HepG2 (cell line): Measurements from ENCODE around the gene EXOC6B. TPM values are rescaled to one million over a fixed set of nuclear protein-coding genes. Genes with fewer than 3 reads are reported as not detected.

Experiments
- ATF7-NPFF ChIP-seq: sonication (generic); formaldehyde crosslinking; IDR thresholded peaks from 2 replicates; pipeline ENCODE4 v1.8.1; 2023; ENCODE audit warnings: mild to moderate bottlenecking, low read depth, missing genetic modification reagents, moderate library complexity
- BORCS8-MEF2B ChIP-seq: sonication (generic); formaldehyde crosslinking; IDR thresholded peaks from 2 replicates; pipeline ENCODE4 v1.8.0; 2022; ENCODE audit warnings: mild to moderate bottlenecking, missing genetic modification reagents
- HDAC6 ChIP-seq: fragments of 200-600 bp; sonication (generic); IDR thresholded peaks from 2 replicates; pipeline ENCODE4 v1.7.0; 2017; ENCODE audit warnings: mild to moderate bottlenecking, antibody characterized with exemption, low read length, low read depth
- IKZF1 ChIP-seq: fragments of 450-650 bp; IDR thresholded peaks from 2 replicates; pipeline ENCODE4 v1.7.1; 2016
- JARID2 ChIP-seq: sonication (generic); formaldehyde crosslinking; IDR thresholded peaks from 2 replicates; pipeline ENCODE4 v1.8.1; 2023; ENCODE audit warnings: missing genetic modification reagents, inconsistent platforms; ENCODE audit not compliant: insufficient replicate concordance
- PCBP1 ChIP-seq: fragments of 200-400 bp; formaldehyde crosslinking; IDR thresholded peaks from 2 replicates; pipeline ENCODE4 v1.6.1; 2017; ENCODE audit warnings: mild to moderate bottlenecking, low read depth, low read length, borderline replicate concordance
- RAD51 ChIP-seq: fragments of 450-650 bp; IDR thresholded peaks from 2 replicates; pipeline ENCODE4 v1.6.1; 2016; ENCODE audit warnings: borderline replicate concordance
- RBM22 ChIP-seq: fragments of 200-400 bp; formaldehyde crosslinking; optimal IDR thresholded peaks from 2 replicates; pipeline ENCODE3; 2017; ENCODE audit warnings: mild to moderate bottlenecking, low read length, moderate library complexity
- RBM39 ChIP-seq: fragments of 200-400 bp; formaldehyde crosslinking; IDR thresholded peaks from one replicate; pipeline ENCODE4 v1.6.1; 2018; ENCODE audit warnings: antibody characterized with exemption, mild to moderate bottlenecking, low read depth, low read length; ENCODE audit not compliant: poor library complexity, severe bottlenecking
- REPIN1 ChIP-seq: sonication (generic); formaldehyde crosslinking; IDR thresholded peaks from 2 replicates; pipeline ENCODE4 v1.8.0; 2022; ENCODE audit warnings: missing genetic modification reagents, low read depth, mild to moderate bottlenecking, borderline replicate concordance
- TEAD2 ChIP-seq: sonication (generic); formaldehyde crosslinking; IDR thresholded peaks from 2 replicates; pipeline ENCODE4 v1.9.0; 2021; ENCODE audit warnings: missing genetic modification reagents
- ZMAT3 ChIP-seq: sonication (generic); formaldehyde crosslinking; conservative IDR thresholded peaks from 2 replicates; pipeline ENCODE4 v1.7.0; 2021; ENCODE audit warnings: missing genetic modification reagents
- ZNF224 ChIP-seq: sonication (generic); formaldehyde crosslinking; IDR thresholded peaks from 2 replicates; pipeline ENCODE4 v1.5.0; 2020; ENCODE audit warnings: mild to moderate bottlenecking, missing genetic modification reagents
- ZNF253 ChIP-seq: sonication (generic); formaldehyde crosslinking; IDR thresholded peaks from 2 replicates; pipeline ENCODE4 v1.8.0; 2022; ENCODE audit warnings: mild to moderate bottlenecking, missing genetic modification reagents, borderline replicate concordance
- ZNF260 ChIP-seq: sonication (generic); formaldehyde crosslinking; IDR thresholded peaks from 2 replicates; pipeline ENCODE4 v1.4.0; 2020; ENCODE audit warnings: missing genetic modification reagents, low read depth, mild to moderate bottlenecking, borderline replicate concordance
- ZNF557 ChIP-seq: sonication (generic); formaldehyde crosslinking; IDR thresholded peaks from 2 replicates; pipeline ENCODE4 v1.4.0; 2020; ENCODE audit warnings: missing genetic modification reagents
- ZNF792 ChIP-seq: IDR thresholded peaks from 2 replicates; pipeline ENCODE4 v1.6.1; 2016
- ZNF891 ChIP-seq: sonication (generic); formaldehyde crosslinking; IDR thresholded peaks from 2 replicates; pipeline ENCODE4 v1.5.0; 2020; ENCODE audit warnings: mild to moderate bottlenecking, missing genetic modification reagents
- ZSCAN25 ChIP-seq: sonication (generic); formaldehyde crosslinking; IDR thresholded peaks from 2 replicates; pipeline ENCODE4 v1.8.0; 2022; ENCODE audit warnings: mild to moderate bottlenecking, missing genetic modification reagents
- polyA plus RNA-seq, 8 experiments: library from polyadenylated mRNA; depleted of rRNA in 3 of 8; stranded (reverse) in 7 of 8; unstranded in 1 of 8; fragments of >200 nt; fragmentation: Illumina TruSeq in 4 of 8; extraction: Trizol in 4 of 8; gene quantifications; 2 replicates each; pipeline versions ENCODE4 v1.2.1 to v1.2.3, GENCODE V29; 2011 to 2016; ENCODE audit warnings: low read depth in 4 of 8, missing spikeins in 1 of 8, mixed read lengths in 1 of 8; ENCODE audit not compliant: insufficient read depth in 1 of 8
- total RNA-seq, 5 experiments: library from RNA; depleted of rRNA; stranded (reverse); fragments of >200 nt; fragmentation: Illumina TruSeq; extraction: Trizol; gene quantifications; 2 replicates each; pipeline ENCODE4 v1.2.3, GENCODE V29; 2016; ENCODE audit warnings: low read depth in 1 of 5
- TF ChIP-seq, protein P1 (sequence below): sonication (generic); formaldehyde crosslinking; IDR thresholded peaks from 2 replicates; pipeline ENCODE4 v1.8.1; 2022; ENCODE audit warnings: low read depth, mild to moderate bottlenecking, missing genetic modification reagents
- TF ChIP-seq, protein P2 (sequence below): sonication (generic); formaldehyde crosslinking; IDR thresholded peaks from 2 replicates; pipeline ENCODE4 v1.5.1; 2020; ENCODE audit warnings: missing genetic modification reagents, mild to moderate bottlenecking, borderline replicate concordance
- TF ChIP-seq, protein P3 (sequence below): sonication (generic); formaldehyde crosslinking; IDR thresholded peaks from 2 replicates; pipeline ENCODE4 v1.4.0; 2020; ENCODE audit warnings: missing genetic modification reagents
- TF ChIP-seq, protein P4 (sequence below): sonication (generic); formaldehyde crosslinking; IDR thresholded peaks from 2 replicates; pipeline ENCODE4 v1.4.0; 2020; ENCODE audit warnings: mild to moderate bottlenecking, missing genetic modification reagents

EXOC6B gene
- total and polyA plus RNA-seq, 2 of the 13 experiments (the other 11 are each of a cell fraction or from before 2014, with no cell fraction given), result 9.1 to 15.9 TPM

DNA sequence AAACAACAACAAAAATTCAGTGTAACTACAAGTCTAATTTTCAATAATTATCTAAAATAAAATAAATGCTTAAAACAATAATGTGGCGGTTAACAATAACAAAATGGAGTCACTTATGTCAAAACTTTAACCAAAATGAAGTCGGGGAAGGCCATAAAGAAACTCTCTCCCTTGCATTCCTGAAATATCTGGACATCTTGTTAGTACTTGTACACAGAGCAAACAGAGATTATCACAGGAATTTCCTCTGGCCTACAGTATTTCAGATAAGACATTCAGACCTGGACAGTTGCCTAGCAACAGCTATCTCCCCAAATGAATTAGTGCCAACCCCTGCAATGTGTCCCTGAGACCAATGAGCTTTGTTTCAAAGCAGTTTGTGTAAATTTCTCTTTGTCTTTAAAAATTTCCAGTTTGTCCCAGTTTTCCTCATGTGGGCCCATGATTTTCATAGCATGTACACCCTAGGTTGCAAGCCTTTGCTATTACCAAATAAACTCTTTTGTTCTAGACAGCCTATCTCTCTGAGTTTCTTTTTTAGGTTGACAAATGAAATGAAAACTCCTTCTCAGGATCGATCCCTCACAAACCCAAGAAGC, 68.6 kb downstream of the EXOC6B start (continued):
- TF ChIP-seq, protein P1, sequence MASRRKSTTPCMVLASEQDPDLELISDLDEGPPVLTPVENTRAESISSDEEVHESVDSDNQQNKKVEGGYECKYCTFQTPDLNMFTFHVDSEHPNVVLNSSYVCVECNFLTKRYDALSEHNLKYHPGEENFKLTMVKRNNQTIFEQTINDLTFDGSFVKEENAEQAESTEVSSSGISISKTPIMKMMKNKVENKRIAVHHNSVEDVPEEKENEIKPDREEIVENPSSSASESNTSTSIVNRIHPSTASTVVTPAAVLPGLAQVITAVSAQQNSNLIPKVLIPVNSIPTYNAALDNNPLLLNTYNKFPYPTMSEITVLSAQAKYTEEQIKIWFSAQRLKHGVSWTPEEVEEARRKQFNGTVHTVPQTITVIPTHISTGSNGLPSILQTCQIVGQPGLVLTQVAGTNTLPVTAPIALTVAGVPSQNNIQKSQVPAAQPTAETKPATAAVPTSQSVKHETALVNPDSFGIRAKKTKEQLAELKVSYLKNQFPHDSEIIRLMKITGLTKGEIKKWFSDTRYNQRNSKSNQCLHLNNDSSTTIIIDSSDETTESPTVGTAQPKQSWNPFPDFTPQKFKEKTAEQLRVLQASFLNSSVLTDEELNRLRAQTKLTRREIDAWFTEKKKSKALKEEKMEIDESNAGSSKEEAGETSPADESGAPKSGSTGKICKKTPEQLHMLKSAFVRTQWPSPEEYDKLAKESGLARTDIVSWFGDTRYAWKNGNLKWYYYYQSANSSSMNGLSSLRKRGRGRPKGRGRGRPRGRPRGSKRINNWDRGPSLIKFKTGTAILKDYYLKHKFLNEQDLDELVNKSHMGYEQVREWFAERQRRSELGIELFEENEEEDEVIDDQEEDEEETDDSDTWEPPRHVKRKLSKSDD (CRISPR knock-in tag), result peak; percentile 93
- TF ChIP-seq ZNF260 (CRISPR knock-in tag) (no peak), ZNF792 (no peak; the same call in 1 of the 2 replicates), ZNF557 (CRISPR knock-in tag) (no peak), RBM39 (no peak), PCBP1 (no peak), RBM22 (peak; percentile 59), TEAD2 (CRISPR knock-in tag) (no peak), ATF7-NPFF (CRISPR knock-in tag) (no peak), ZNF253 (no peak), JARID2 (no peak), IKZF1 (no peak), REPIN1 (CRISPR knock-in tag) (0 out of 2 replicates have a peak, but pooled peaks have one; percentile 35), HDAC6 (no peak), ZMAT3 (CRISPR knock-in tag) (no peak), ZNF224 (CRISPR knock-in tag) (no peak), ZNF891 (no peak), ZSCAN25 (CRISPR knock-in tag) (no peak), RAD51 (no peak), BORCS8-MEF2B (no peak)
- TF ChIP-seq, protein P2, sequence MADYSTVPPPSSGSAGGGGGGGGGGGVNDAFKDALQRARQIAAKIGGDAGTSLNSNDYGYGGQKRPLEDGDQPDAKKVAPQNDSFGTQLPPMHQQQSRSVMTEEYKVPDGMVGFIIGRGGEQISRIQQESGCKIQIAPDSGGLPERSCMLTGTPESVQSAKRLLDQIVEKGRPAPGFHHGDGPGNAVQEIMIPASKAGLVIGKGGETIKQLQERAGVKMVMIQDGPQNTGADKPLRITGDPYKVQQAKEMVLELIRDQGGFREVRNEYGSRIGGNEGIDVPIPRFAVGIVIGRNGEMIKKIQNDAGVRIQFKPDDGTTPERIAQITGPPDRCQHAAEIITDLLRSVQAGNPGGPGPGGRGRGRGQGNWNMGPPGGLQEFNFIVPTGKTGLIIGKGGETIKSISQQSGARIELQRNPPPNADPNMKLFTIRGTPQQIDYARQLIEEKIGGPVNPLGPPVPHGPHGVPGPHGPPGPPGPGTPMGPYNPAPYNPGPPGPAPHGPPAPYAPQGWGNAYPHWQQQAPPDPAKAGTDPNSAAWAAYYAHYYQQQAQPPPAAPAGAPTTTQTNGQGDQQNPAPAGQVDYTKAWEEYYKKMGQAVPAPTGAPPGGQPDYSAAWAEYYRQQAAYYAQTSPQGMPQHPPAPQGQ (CRISPR knock-in tag), result no peak
- TF ChIP-seq, protein P3, sequence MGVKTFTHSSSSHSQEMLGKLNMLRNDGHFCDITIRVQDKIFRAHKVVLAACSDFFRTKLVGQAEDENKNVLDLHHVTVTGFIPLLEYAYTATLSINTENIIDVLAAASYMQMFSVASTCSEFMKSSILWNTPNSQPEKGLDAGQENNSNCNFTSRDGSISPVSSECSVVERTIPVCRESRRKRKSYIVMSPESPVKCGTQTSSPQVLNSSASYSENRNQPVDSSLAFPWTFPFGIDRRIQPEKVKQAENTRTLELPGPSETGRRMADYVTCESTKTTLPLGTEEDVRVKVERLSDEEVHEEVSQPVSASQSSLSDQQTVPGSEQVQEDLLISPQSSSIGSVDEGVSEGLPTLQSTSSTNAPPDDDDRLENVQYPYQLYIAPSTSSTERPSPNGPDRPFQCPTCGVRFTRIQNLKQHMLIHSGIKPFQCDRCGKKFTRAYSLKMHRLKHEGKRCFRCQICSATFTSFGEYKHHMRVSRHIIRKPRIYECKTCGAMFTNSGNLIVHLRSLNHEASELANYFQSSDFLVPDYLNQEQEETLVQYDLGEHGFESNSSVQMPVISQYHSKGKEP (CRISPR knock-in tag), result no peak
- TF ChIP-seq, protein P4, sequence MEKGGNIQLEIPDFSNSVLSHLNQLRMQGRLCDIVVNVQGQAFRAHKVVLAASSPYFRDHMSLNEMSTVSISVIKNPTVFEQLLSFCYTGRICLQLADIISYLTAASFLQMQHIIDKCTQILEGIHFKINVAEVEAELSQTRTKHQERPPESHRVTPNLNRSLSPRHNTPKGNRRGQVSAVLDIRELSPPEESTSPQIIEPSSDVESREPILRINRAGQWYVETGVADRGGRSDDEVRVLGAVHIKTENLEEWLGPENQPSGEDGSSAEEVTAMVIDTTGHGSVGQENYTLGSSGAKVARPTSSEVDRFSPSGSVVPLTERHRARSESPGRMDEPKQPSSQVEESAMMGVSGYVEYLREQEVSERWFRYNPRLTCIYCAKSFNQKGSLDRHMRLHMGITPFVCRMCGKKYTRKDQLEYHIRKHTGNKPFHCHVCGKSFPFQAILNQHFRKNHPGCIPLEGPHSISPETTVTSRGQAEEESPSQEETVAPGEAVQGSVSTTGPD (CRISPR knock-in tag), result no peak
